Stimulated activated CD8-positive, alpha-beta memory T cell treated with anti-CD3 and anti-CD28 coated beads, Interleukin-7, amount 100 ng/mL, for 24 hours (primary cell): Measurements from ENCODE around the gene CRTAP.
"Not testable (repeated sequence)": the region's sequence is repeated elsewhere in the genome, so short reads cannot be mapped to it uniquely, and the experiment has no call there.

Source experiments
- DNase-seq: peaks from one replicate; pipeline ENCODE4 v3.0.0-alpha.2; 2020; ENCODE audit warnings: low read depth

The CRTAP gene

GRCh38 chr3:33174711-33175414 is 61.0 kb downstream of the CRTAP start:
- no peak for DNase-seq

GRCh38 chr3:33179132-33179531 is 65.3 kb downstream of the CRTAP start:
- DNase-seq = no peak

GRCh38 chr3:33181229-33181628 is 67.4 kb downstream of the CRTAP start:
- no peak for DNase-seq

GRCh38 chr3:33181641-33182040 is 67.8 kb downstream of the CRTAP start:
- not testable (repeated sequence) for DNase-seq

- no peak for DNase-seq
Measured at GRCh38 chr3:33184863-33185262, 71.0 kb downstream of the CRTAP start.

GRCh38 chr3:33186524-33187367 is 72.9 kb downstream of the CRTAP start:
- no peak for DNase-seq

- DNase-seq = no peak
Measured at GRCh38 chr3:33187368-33187634, 73.5 kb downstream of the CRTAP start.

GRCh38 chr3:33194303-33194702 is 80.5 kb downstream of the CRTAP start:
- DNase-seq = no peak

GRCh38 chr3:33196538-33196937 is 82.7 kb downstream of the CRTAP start:
- no peak for DNase-seq
